Adrenal gland (tissue), 5 donors: ENCODE data around the gene CFTR.

Experiments used
- CTCF ChIP-seq, 6 experiments: fragments of 450-650 bp in 4 of 6; fragments of 200-600 bp in 2 of 6; sonication (generic) in 1 of 6; IDR thresholded peaks; 1 replicate in 5 of 6; 2 replicates in 1 of 6; pipeline versions ENCODE4 v1.5.1 to v1.8.0; 2016 to 2021; ENCODE audit warnings: antibody characterized with exemption in 6 of 6, mild to moderate bottlenecking in 2 of 6, moderate library complexity in 1 of 6
- POLR2A ChIP-seq, 2 donors: fragments of 450-650 bp; IDR thresholded peaks; one replicate each; pipeline ENCODE4 v1.6.1; 2017; ENCODE audit warnings: antibody characterized with exemption in 2 of 2, mild to moderate bottlenecking in 2 of 2, moderate library complexity in 1 of 2
- donor health status: DM: no; HTN: no; CAD: no.

- TF ChIP-seq POLR2A (IDR thresholded peaks at IDR 0.05) (no peak), CTCF (IDR thresholded peaks at IDR 0.05) (no peak)
Observed at GRCh38 chr7:117692338-117692737, 212.5 kb downstream of the CFTR start.
